Measurements from ENCODE around the gene MRPS27. TPM values are rescaled to one million over a fixed set of nuclear protein-coding genes. Genes with fewer than 3 reads are reported as not detected.

Gene MRPS27
- total and polyA plus RNA-seq, 2 of the 4 experiments (the other 2 are of a cell fraction) = 46.9 to 90.5 TPM

GRCh38 chr5:72205431-72206009 is 114.5 kb downstream of the MRPS27 start:
- Histone ChIP-seq H3K36me3 (ENCODE audit: control insufficient read depth, insufficient read depth, low read length) (peaks cover 30% of the 10 kb centered on the region), H2AFZ (replicated peaks; ENCODE audit: low read length, poor library complexity) (no peak overlapping the region), H3K27me3 (ENCODE audit: control insufficient read depth, insufficient read depth, low read length) (no peaks in the 10 kb centered on the region), H4K91ac (ENCODE audit: insufficient read depth, low read depth, low read length) (peak overlapping the region; percentile 19; the same call in 1 of the 2 replicates), H3K56ac (ENCODE audit: extremely low read depth, insufficient read depth, low read length) (peak overlapping the region; percentile 41; the same call in 1 of the 2 replicates), H3K4me1 (ENCODE audit: control insufficient read depth, insufficient read depth, low read length) (peaks cover 13% of the 10 kb centered on the region), H3K23ac (ENCODE audit: low read depth, low read length) (0 out of 2 replicates have a peak overlapping the region, but pooled peaks have one; percentile 19), H2BK120ac (ENCODE audit: low read depth, low read length) (peak overlapping the region; percentile 50; the same call in 1 of the 2 replicates), H3K4ac (ENCODE audit: low read depth, low read length) (peak overlapping the region; percentile 71), H3K27ac (ENCODE audit: insufficient read depth, low read length) (peak overlapping the region; percentile 35; the same call in 1 of the 2 replicates), H2BK5ac (ENCODE audit: low read depth, low read length, poor library complexity, severe bottlenecking) (peak overlapping the region; percentile 84), H2AK5ac (ENCODE audit: low read depth, low read length) (peak overlapping the region; percentile 37; the same call in 1 of the 2 replicates), H3K9ac (ENCODE audit: low read depth, low read length) (no peak overlapping the region), H4K5ac (ENCODE audit: low read depth, low read length) (peak overlapping the region; percentile 54; the same call in 1 of the 2 replicates), H2BK15ac (ENCODE audit: low read depth, low read length) (peak overlapping the region; percentile 52; the same call in 1 of the 3 replicates), H3K4me2 (ENCODE audit: low read depth, low read length) (peak overlapping the region; percentile 3; the same call in 1 of the 2 replicates), H2BK20ac (ENCODE audit: low read depth, low read length) (peak overlapping the region; percentile 52; the same call in 1 of the 2 replicates), H4K20me1 (ENCODE audit: insufficient read depth, low read length) (0 out of 2 replicates have a peak, but pooled peaks cover under 1% of the 10 kb centered on the region), H2AK9ac (replicated peaks; ENCODE audit: low read depth, low read length, poor library complexity) (no peak overlapping the region), H4K8ac (ENCODE audit: low read depth in 2 of 2, low read length in 2 of 2) (peak overlapping the region in 1 of 2 experiments; percentile 26; a peak in 1 of 4 replicates), H3K4me3 (ENCODE audit: insufficient read depth, low read depth, low read length) (no peak overlapping the region), H3K18ac (ENCODE audit: low read depth, low read length) (0 out of 2 replicates have a peak overlapping the region, but pooled peaks have one; percentile 57), H3K9me3 (ENCODE audit: control insufficient read depth, insufficient read depth, low read length) (no peaks in the 10 kb centered on the region), H3K14ac (replicated peaks; ENCODE audit: low read depth, low read length) (peak overlapping the region; percentile 20), H3K9me1 (ENCODE audit: insufficient read depth, low read length) (peaks cover 25% of the 10 kb centered on the region), H3K79me1 (ENCODE audit: low read depth in 1 of 2, low read length in 2 of 2) (peaks cover 8 to 66% of the 10 kb centered on the region in 2 experiments)
- BruUV-seq (replicated peaks) = TSS peak; percentile 57
- TF ChIP-seq MAFK (IDR thresholded peaks at IDR 0.05; ENCODE audit: low read depth, low read length) (peak; percentile 61), FOS (IDR thresholded peaks at IDR 0.05; ENCODE audit: low read depth, low read length) (0 out of 2 replicates have a peak, but pooled peaks have one; percentile 5), NFE2L2 (IDR thresholded peaks at IDR 0.05; ENCODE audit: low read depth, low read length) (no peak)
- ATAC-seq (ENCODE audit: low read depth) (peak; percentile 82), DNase-seq (peak; percentile 59)
- POLR2A ChIA-PET (ENCODE audit: unreplicated experiment) = no interaction called here
- 100% methylated on average over 1 of the region's 3 CpGs; no CpG with 5 or more reads in 1 of the 2 experiments for WGBS, 2 experiments (ENCODE audit: extremely low coverage in 2 of 2, insufficient read length in 1 of 2)
- dilution Hi-C loops (cut with HindIII; ENCODE audit: low sequenced_read_pairs, unreplicated experiment) (no loop called here), in situ Hi-C loops (cut with MboI; ENCODE audit: low sequenced_read_pairs) (no loop called here), intact Hi-C loops (cut with micrococcal nuclease) (loop anchor here (5.0 kb wide), 1 partner anchor 73 kb away; no protein-coding TSS in a partner anchor)
- CTCF ChIA-PET = interaction anchor here (1.0 kb wide), 1 partner anchor 75 kb away, joined by 3 read pairs; no protein-coding TSS in a partner anchor
